ENCODE data around the gene CDC25A. TPM values are rescaled to one million over a fixed set of nuclear protein-coding genes. Genes with fewer than 3 reads are reported as not detected.

CDC25A gene
- total and polyA plus RNA-seq, 2 of the 13 experiments (the other 11 are each of a cell fraction or from before 2014, with no cell fraction given), result 7.9 to 45.4 TPM

GRCh38 chr3:48187579-48188265 lies 495 bp downstream of the CDC25A start (continued):
- TF ChIP-seq ARNTL (CRISPR knock-in tag; IDR thresholded peaks at IDR 0.05) (0 out of 2 replicates have a peak, but pooled peaks have one; percentile 46), ATF2 (CRISPR knock-in tag; IDR thresholded peaks at IDR 0.05) (no peak), BRF2 (CRISPR knock-in tag; IDR thresholded peaks at IDR 0.05) (peak; percentile 57; the same call in 1 of the 2 replicates), REL (CRISPR knock-in tag; conservative IDR thresholded peaks at IDR 0.05) (0 out of 2 replicates have a peak, but pooled peaks have one; percentile 56), NR2C2 (CRISPR knock-in tag; IDR thresholded peaks at IDR 0.05; ENCODE audit: borderline replicate concordance) (no peak), ZNF343 (CRISPR knock-in tag; IDR thresholded peaks at IDR 0.05) (0 out of 2 replicates have a peak, but pooled peaks have one; percentile 53), ZNF275 (CRISPR knock-in tag; IDR thresholded peaks at IDR 0.05; ENCODE audit: borderline replicate concordance) (no peak), GATA4 (IDR thresholded peaks at IDR 0.05; ENCODE audit: borderline replicate concordance, low read depth) (no peak), MYC (CRISPR knock-in tag; IDR thresholded peaks at IDR 0.05; ENCODE audit: borderline replicate concordance) (peak; percentile 48; the same call in 1 of the 2 replicates), FUBP1 (CRISPR knock-in tag; IDR thresholded peaks at IDR 0.05; ENCODE audit: borderline replicate concordance) (no peak), BCLAF1 (IDR thresholded peaks at IDR 0.05) (no peak), TFAP4 (IDR thresholded peaks at IDR 0.05; ENCODE audit: borderline replicate concordance, low read depth) (peak; percentile 9; the same call in 1 of the 2 replicates), USF2 (IDR thresholded peaks at IDR 0.05; ENCODE audit: low read depth, low read length) (no peak), USF2 (CRISPR knock-in tag; IDR thresholded peaks at IDR 0.05; ENCODE audit: borderline replicate concordance) (0 out of 2 replicates have a peak, but pooled peaks have one; percentile 41), TARDBP (CRISPR knock-in tag; IDR thresholded peaks at IDR 0.05) (0 out of 2 replicates have a peak, but pooled peaks have one; percentile 1), NFYB (CRISPR knock-in tag; IDR thresholded peaks at IDR 0.05) (no peak)
